GM10266 (cell line): Measurements from ENCODE around the gene CBFB.
"Not testable (repeated sequence)": the region's sequence is repeated elsewhere in the genome, so short reads cannot be mapped to it uniquely, and the experiment has no call there.

ENCODE experiments used
- DNase-seq: peaks from one replicate; pipeline ENCODE4 v3.0.0; 2012; ENCODE audit errors: extremely low spot score
- CTCF ChIP-seq: IDR thresholded peaks from 2 replicates; pipeline ENCODE4 v1.5.1; 2012; ENCODE audit warnings: mild to moderate bottlenecking, low read depth; ENCODE audit not compliant: control insufficient read depth, insufficient read depth; ENCODE audit errors: missing control alignments

CBFB gene

GRCh38 chr16:67116388-67117311 lies 87.7 kb downstream of the CBFB start:
- DNase-seq, result no peak
- TF ChIP-seq CTCF, result no peak

DNA sequence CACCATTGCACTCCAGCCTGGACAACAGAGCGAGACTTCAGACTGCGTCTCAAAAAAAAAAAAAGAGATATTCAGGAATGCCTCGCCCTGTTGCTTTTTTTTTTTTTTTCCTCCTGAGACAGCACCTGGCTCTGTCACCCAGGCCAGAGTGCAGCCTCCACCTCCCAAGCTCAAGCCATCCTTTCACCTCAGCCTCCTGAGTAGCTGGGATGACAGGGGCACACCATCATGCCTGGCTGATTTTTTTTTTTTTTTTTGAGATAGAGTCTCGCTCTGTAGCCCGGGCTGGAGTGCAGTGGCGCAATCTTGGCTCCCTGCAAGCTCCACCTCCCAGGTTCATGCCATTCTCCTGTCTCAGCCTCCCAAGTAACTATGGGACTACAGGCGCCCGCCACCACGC lies 88.8 kb downstream of the CBFB start:
- TF ChIP-seq CTCF, result no peak
- no peak for DNase-seq

DNA sequence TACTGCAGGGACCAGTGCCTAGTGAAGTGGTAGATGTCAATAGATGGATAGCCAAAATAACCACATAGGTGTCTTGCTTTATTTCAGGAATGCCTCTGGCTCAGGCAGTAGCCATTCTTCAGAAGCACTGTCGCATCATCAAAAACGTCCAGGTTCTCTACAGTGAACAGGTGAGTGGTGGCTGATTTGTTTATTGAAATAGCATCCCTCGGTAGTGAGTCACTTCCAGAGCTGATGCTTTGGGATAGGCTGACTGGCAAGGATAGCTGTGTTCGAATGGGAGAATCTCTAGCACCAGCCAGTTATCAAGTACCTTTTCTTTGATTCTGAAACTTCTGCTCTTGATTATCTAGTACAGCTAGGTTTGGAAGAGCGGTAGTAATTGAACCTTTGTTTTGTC lies 91.1 kb downstream of the CBFB start:
- DNase-seq, result no peak

DNA sequence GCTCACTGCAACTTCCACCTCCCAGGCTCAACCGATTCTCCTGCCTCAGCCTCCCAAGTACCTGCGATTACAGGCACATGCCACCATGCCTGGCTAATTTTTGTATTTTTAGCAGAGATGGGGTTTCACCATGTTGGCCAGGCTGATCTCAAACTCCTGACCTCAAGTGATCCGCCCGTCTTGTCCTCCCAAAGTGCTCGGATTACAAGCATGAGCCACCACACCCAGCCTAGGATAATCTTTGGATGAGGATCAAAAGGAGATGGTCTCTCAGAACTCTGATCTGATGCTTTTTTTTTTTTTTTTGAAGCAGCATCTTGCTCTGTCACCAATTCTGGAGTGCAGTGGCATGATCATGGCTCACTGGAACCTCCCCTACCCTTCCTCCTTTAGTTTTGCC lies 93.8 kb downstream of the CBFB start:
- not testable (repeated sequence) for DNase-seq

More for the DNA sequence above, 91.1 kb downstream of the CBFB start:
- TF ChIP-seq CTCF, result no peak

- no peak for DNase-seq
- no peak for TF ChIP-seq CTCF
Measured at GRCh38 chr16:67128417-67128816, 99.5 kb downstream of the CBFB start.

DNA sequence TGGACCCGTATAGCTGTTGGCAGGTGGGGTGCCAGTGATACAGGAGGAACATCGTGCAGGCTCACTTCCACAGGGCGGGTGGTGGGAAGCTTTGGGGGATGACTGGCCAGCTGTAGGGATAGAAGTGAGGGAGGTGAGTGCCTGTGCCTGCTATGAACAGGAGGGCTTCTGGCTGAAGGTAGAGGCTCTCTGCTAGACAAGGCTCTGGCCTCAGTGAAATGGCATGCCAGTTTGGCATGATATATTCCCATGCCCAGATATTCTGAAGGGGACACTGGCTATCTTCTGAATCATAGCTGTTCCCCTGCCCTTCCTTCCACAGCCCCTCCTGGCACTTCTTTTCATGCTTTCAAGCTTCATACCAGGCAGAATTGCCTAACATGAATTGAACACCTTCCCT lies 99.9 kb downstream of the CBFB start:
- no peak for DNase-seq
- TF ChIP-seq CTCF, result no peak

- no peak for TF ChIP-seq CTCF
- DNase-seq, result no peak
Measured at GRCh38 chr16:67129422-67129821, 100.5 kb downstream of the CBFB start.
